ENCODE results near the gene NYNRIN. TPM values are rescaled to one million over a fixed set of nuclear protein-coding genes. Genes with fewer than 3 reads are reported as not detected.
A peak's percentile ranks its signal among the peaks of the same experiment; 100 is the strongest.
"Not testable (repeated sequence)": the region's sequence is repeated elsewhere in the genome, so short reads cannot be mapped to it uniquely, and the experiment has no call there.

The NYNRIN gene
- total RNA-seq, 1 donor from 2014 or later, result 5.0 TPM

DNA sequence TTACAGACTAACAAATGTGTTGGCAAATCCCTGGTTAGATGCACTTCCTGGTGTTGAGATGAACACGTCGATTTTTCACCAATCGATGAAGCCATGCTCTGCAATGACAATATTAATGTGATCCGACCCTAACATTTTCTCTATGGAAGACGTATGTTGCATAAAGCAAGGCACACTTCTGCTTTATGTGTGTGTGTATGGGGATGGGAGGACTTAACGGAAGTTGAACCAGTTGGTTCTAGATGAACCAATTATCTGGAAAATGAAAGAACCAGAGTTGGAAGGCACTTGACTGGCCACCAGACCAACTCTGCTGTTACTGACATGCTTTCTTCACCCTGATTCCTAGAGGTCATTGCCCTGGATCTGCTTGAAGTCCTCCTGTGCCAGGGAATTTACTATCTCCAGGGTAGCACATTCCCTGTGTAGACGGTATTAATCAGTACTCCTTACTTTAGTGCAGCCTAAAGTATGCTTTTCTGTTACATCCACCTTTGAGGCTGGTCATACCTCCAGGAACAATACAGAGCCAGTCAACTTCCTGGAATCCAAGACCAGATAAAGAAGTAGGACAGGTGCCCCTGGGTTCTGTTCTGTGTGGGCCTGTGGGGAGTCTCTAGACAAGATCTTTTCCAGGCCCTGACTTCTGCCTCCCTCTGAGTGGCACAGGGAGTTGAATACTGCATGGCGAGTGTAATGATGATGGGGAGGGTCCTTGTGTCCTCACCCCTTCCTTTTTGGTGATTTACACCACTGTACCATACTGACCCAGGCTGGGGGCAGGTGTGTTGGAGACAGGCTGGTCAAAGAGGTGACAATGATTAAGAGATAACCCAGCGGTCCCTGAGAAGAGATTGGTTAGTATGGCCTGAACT is 39.7 kb downstream of the NYNRIN start:
- intact Hi-C loops (cut with DNase I), result no loop called here
- DNase-seq (ENCODE audit: low spot score), result no peak

DNA sequence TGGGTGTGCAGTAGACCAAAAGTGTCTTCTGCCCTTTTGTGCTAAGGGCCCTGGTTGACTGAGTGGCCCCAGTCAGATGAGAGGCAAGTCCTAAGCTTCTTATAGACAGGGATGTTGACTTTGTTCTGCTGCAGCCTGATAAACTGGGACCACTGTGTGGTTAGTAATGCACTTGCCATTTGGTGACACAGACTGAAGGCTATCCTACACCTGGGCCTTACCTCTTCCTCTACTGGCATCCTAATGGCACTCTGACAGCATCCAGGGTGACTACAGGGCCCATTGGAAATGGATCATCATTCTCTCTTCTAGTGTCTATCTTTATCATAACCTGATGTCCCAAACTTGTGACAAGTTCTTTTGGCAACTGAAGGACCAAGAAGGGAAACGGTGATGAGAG is 40.5 kb downstream of the NYNRIN start:
- intact Hi-C loops (cut with DNase I), result no loop called here
- no peak for DNase-seq (ENCODE audit: low spot score)

DNA sequence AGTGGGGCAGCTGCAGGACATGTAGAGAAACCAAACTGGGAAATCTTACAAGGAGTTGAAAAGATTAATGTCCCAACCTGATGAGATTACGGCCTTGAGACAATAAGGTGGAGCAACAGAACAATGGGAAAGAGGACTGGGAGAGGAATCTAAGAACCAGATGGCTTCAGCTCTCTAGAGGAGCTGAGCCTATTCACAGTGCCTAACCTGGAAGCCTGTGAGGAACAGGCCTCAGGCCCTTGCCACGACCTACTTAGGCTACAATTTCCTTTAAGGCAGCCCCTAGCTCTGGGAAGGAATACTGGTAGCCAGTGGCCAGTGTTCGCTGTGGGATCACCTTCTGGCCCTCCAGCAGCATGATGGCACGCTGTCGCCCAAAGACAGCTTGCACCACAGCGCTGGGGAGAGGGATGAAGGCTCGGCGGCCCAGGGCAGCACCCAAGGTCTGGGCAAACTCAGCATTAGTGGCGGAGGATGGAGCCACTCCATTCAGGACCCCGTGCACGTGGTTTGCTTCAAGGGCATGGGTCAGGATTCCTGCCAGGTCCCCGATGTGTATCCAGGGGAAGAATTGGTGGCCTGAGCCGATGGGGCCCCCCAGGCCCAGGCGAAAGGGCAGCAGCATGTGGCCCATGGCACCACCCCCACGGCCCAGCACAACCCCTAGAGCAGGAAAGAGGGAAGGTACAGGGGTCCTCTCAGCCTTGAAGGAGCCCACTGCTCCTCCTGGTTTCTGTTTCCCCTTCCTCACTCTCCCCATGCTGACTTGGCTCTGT is 41.2 kb downstream of the NYNRIN start:
- DNase-seq (ENCODE audit: low spot score), result no peak
- intact Hi-C loops (cut with DNase I), result no loop called here

DNA sequence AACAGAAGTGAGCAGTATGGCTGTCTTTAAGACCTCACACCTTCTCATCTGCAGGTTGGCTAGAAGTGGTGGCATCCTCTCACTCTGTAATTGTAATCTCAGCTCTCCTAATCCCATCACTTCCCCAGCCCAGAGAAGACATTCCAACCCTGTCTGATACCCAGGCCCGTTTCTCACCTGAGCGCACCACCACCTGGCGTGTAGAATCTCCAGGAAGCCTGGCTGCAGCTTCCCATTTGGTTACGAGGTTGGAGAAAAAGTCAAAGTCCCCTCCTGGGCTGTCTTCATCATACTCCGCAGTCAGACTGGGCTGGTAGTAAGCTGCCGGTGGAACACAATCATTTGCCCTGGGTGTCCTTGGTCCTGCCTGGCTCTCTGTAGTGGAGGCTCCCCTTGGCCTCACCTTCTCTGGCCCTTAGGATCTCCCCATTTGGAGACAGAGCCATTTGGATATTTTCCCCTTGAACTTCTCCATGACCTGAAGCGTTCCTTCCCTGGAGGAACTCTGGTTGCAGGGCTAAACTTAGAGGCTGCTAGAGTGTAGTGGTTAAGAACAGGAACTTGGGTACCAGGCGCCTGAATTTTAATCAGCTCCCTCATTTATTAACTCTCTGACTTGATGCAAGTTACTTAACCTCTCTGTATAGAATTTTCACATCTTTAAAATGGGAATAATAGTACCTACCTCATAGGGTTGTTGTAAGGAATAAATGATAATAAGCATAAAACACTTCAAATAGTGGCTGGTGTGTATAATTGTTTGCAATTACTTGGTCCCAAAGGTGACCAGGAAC is 42.0 kb downstream of the NYNRIN start:
- intact Hi-C loops (cut with DNase I), result no loop called here
- no peak for DNase-seq (ENCODE audit: low spot score)

DNA sequence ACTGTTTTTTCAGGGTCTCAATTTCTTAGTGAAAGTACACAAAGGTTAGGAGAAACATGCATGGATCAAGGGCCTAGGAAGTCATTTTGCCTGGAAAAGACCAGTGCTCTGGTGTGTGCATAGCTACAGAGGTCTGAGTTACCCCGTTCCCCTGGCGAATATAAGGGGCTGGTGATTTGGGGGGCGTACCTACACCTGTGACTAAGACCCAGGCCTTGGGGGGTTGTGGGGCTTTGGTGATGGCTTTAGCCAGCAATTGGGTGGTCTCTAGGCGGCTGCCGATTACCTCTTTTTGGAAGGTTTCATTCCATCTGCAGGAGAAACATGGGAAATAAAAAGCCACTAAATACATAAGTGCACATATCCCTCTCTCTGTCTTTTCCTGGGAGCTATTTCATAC is 42.7 kb downstream of the NYNRIN start:
- DNase-seq (ENCODE audit: low spot score), result no peak
- intact Hi-C loops (cut with DNase I), result no loop called here

DNA sequence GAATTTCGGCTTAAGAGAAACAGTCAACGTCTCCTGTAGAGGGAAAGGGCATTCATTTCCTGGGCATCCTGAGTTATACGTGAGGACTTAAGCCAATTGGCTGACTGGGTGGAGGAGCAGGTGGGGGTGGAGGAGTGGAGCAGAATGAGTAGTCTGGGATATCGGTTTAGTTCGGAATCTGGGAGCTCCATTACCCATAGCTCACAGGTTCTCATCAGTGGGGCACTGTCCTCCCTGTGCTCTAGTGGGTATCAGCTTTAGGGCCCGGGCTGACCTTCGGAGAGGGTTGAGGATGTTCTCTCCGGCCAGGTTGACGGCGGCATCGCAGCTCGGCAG is 43.1 kb downstream of the NYNRIN start:
- intact Hi-C loops (cut with DNase I), result no loop called here
- no peak for DNase-seq (ENCODE audit: low spot score)

DNA sequence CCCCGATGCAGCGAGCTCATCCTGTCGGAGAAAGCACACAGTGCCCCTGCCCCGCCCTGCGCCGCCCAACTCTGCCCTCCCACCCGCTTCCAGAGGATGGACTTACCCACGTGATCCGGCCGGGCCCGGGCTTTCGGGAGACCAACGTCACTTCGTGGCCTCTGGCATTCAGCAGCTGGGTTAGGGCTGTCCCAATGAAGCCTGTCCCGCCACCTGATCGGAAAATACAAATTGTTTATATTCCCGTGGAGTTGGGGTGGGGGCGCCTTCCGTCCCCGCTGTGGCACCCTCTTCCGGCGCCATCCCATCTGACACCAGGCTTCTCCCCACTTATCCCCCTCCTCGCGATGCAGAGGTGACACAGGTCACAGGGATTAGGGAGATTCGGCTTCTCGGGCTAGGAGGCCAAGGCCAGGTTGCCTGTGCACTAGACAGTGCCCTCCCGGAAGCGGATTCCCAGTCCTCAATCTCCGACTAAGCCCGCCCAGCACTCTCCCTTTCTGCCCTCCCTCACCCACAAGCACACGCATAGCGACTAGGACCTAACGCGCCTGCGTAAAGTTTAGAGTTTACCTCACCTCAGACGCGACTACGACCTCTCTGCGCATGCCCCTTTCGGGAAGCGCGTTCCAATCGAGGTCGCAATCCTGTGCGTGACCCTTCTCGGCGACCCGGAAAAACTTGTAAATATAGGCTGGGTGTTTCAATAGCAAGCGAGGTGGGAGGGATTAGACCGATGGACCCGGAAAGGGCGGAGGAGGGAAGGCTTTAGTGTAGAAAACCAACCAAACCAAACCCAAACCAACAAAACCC is 43.6 kb downstream of the NYNRIN start, which contains the start of gene SDR39U1:
TSS of gene SDR39U1 (minus strand) at position 537 of the 813 bp plus-strand sequence. CDS start at position 530, 7 bp downstream.
- DNase-seq (ENCODE audit: low spot score), result peak; percentile 98
- intact Hi-C loops (cut with DNase I), result no loop called here

DNA sequence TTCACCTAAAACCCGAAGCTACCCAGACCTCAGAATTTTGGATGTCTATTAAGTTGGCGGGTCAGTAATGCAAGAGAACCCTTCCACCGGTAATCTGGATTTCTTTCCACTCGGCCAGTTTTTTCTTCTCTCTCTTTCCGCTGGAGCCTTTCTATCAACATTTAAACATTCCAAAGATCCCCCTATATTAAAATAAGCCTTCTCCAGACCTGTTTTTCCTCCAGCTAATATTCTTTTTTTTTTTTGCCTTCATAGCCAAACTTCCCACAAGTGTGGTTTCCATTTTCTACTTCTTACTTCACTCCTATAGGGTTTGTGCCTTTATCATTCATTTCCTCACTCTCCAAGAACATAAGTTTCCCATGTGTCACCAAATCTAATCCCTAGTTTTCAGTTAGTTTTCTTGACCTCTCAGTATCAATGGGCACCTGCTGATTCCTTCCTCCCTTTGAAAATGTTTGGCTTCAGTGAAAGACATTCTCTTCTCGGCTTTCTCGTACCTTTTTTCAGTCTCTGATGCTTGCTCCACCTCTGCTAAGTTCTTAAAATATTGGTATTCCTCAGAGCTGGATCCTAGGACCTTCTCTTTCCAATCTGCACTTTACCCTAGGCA is 44.4 kb downstream of the NYNRIN start:
- no peak for DNase-seq (ENCODE audit: low spot score)
- intact Hi-C loops (cut with DNase I), result no loop called here

DNA sequence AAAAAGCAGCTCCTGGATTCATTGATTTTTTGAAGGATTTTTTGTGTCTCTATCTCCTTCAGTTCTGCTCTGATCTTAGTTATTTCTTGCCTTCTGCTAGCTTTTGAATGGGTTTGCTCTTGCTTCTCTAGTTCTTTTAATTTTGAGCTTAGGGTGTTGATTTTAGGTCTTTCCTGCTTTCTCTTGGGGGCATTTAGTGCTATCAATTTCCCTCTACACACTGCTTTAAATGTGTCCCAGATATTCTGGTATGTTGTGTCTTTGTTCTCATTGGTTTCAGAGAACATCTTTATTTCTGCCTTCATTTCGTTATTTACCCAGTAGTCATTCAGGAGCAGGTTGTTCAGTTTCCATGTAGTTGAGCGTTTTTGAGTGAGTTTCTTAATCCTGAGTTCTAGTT is 52.0 kb downstream of the NYNRIN start:
- intact Hi-C loops (cut with DNase I), result not testable (repeated sequence)

DNA sequence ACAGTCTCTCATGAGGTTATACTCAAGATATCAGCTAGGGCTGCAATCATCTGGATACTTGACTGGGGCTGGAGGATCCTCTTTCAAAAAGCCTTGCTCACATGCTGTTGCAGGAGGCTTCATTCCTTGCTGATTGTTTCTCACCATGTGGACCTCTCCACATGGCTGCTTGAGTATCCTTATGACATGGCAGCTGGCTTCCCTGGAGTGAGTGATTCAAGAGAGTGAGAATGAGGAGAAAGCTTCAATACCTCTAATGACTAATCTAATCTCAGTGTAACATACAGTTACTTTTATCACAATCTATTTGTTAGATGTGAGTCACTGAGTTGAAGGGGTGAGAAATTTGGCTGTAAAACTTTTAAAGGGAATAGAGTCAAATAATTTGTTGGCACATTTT is 58.2 kb downstream of the NYNRIN start:
- no peak for DNase-seq (ENCODE audit: low spot score)
- intact Hi-C loops (cut with DNase I), result no loop called here

More for the DNA sequence above, 52.0 kb downstream of the NYNRIN start:
- not testable (repeated sequence) for DNase-seq (ENCODE audit: low spot score)

DNA sequence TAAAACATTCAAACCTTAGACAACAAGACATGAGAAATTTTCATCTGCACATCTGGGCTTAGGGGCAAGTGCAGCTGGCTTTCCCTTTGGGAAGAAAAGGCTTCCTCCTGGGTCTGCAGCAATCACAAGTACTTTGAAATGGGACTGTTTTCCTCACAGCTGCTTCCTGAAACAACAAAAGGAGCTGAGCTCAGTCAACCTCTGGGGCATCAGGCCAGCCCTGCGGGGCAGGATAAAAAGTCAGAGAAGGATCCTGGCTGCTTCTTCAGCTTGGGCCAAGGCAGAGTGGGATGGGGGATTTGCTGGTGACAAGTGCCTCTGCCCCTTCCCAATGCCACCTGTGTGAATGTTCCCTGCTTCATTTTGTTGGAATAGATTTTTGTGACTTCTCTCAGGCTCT is 59.9 kb downstream of the NYNRIN start:
- intact Hi-C loops (cut with DNase I), result no loop called here
- no peak for DNase-seq (ENCODE audit: low spot score)

DNA sequence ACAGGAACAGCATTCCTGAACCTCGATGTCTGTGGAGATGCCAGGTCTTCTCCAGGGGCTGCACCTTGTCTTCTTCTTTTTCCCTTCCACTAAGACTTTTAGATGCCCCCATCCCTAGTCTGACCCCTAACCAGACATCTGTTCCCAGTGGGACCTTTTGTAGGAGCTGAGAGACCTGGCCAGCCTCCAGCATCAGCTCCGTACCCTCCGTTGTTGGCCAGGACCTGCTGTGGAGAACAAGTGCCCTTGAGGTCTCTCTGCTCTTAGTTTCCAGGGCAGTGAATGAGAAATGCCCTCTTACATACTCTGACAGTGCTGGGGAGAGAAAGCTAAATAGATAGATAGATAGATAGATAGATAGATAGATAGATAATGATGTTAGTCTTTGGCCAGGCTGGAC is 60.5 kb downstream of the NYNRIN start:
- DNase-seq (ENCODE audit: low spot score), result no peak
- intact Hi-C loops (cut with DNase I), result no loop called here

DNA sequence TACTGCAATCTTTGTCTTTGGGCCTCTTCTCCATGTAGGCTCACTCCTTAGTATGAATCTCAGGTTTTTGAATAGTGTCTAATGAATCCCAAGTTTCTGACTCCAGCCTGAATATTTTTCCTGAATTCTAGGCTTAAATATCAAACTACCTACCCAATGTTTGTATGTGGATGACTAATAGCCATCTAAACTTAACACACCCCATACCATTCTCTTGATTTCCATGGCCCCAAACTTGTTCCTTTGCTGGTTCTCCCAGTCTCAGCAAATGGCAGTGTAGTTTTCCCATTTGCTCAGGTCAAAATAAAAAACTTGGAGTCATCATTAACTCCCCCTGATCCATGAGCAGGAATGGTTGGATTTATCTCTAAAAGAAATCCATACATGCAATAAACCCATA is 62.5 kb downstream of the NYNRIN start:
- intact Hi-C loops (cut with DNase I), result no loop called here
- DNase-seq (ENCODE audit: low spot score), result no peak

DNA sequence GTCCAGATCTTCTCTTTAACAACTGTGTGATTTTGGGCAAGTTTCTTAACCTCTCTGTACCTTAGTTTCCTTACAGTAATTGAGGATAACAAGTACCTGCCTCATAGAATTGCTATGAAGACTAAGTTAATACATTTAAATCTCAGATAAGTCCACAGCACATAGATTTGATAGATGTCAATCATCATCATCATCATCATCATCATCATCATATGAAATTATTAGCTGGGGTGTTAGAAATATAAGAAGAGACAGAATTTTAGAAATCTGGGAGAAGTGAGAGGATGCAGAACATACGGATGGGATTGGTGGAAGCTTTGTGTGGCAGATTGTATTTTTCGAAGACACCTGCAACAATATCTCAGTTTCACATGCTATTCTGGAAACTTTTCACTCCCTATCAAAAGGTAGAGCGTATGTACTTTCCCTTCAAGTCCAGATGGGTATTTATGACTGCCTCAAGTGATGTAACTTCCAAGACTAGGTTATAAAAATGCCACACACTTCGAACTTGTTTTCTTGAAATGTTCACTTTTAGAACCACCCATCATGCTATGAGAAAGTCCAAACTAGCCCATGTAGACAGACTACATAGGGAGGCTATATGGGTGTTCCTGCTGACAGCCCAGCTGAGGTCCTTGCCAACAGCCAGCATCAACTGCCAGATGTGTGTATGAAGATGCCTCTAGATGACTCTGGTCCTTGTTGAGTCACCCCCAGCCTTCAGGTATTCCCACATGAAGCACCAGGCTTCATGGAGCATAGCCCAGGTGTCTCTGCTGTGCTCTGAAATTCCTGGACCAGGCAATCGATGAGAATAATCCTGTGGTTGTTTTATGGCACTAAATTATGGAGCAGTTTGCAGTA is 64.4 kb downstream of the NYNRIN start:
- intact Hi-C loops (cut with DNase I), result no loop called here
- no peak for DNase-seq (ENCODE audit: low spot score)

DNA sequence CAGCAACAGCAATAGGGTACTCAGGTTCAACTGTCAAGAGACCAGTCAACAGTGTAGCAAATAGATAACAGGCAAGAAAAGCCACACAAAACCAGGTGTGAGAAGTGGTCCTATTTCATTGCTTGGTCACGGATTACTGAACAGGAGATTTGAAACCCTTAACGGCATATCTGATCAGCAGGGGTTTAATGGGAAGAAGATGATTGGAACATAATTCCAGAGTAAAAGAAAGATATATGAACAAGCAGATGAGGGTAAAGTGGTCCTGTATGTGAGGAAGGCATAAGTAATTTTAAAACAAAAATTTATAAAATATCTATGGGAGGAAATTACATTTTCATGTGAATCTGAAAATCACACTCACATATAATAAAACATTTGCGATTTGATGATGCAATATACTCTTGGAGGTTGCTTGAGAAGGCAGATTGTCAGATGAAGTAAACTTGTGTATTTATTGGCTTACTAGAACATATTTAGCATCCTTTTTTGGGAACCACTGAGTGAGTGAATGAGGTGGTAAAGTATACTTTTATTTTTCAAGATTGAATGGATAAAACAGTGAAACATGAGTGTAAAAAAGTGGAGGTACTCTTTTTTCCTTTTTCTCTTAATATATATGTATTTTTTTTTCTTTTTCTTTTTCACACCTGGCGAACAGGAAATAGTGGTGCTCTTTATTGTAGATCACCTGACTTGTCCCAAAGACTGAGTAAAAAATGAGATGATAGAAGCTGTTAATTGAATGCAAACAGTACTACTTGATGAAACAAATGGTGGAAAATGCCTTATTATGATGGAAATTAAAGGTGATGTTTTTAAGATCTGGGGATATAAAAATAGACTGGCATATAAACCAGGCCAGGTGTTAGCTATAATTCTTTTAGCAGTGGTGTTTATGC is 65.3 kb downstream of the NYNRIN start:
- intact Hi-C loops (cut with DNase I), result no loop called here
- DNase-seq (ENCODE audit: low spot score), result no peak

DNA sequence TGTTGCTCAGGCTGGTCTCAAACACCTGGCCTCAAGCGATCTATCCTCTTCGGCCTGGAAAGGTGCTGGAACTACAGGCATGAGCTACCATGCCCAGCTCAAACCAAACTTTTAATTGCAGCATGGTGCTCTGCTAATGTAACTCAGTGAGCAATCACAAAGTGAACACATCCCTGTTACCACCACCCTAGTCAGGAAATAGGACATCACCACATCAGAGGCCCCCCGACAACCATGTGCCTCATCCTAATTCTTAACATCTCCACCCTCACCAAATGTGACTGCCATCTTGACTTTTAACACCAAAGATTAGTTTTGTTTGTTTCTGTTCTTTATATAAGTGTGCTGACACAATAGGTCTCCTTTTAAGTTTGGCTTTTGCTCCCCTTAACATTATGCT is 66.6 kb downstream of the NYNRIN start:
- no peak for DNase-seq (ENCODE audit: low spot score)
- intact Hi-C loops (cut with DNase I), result no loop called here

DNA sequence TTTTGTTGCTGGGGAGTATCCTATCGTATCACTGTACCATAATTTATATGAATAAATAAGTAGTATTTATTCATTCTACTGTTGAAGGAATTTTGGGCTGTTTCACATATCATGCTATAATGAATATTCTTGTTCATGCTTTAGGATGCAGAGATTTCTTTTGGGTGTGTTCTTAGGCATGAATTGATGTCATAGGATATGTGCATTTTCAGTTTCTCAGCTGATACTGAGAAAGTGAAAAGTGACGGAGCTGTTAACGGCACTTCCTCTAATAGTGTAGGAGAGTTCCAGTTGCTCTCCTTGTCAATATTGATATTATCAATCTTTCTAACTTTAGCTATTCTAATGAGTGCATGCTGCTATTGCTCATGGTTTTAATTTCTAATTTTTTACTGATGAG is 67.0 kb downstream of the NYNRIN start:
- intact Hi-C loops (cut with DNase I), result no loop called here
- DNase-seq (ENCODE audit: low spot score), result no peak

Data from cardiac septum (tissue), 1 donor.